K562 (cell line): Measurements from ENCODE around the gene CADM2. TPM values are rescaled to one million over a fixed set of nuclear protein-coding genes. Genes with fewer than 3 reads are reported as not detected.

Experiments used
- ATAC-seq: fragments of 200-7000 bp; cut with Tn5 transposase; 3 replicates; pipeline ENCODE4 v1.9.1; 2020; ENCODE audit warnings: moderate library complexity
- BruUV-seq: library from RNA; stranded (reverse); fragments of 400-500 nt; replicated peaks from 2 replicates; lab custom pipeline; 2021; lab: Mats Ljungman, UMichigan
- CTCF ChIA-PET: fragments of 300-600 bp; formaldehyde crosslinking; extraction: SDS; loops from one replicate; lab custom pipeline; 2021; ENCODE audit warnings: low intra/inter-chr PET ratio; lab: Yijun Ruan, JAX
- POLR2A ChIA-PET: fragments of 300-600, 350-650 bp; sonication (Branson Sonifier 250); formaldehyde crosslinking; extraction: SDS; loops from one replicate; lab custom pipeline; 2021; ENCODE audit warnings: antibody characterized with exemption, inconsistent platforms; lab: Yijun Ruan, JAX
- DNase-seq, 4 experiments: peaks; one replicate each; pipeline versions ENCODE4 v3.0.0 to v3.0.0-alpha.2; 2011 to 2018; ENCODE audit warnings: low spot score in 3 of 4, mixed read lengths in 3 of 4; ENCODE audit errors: extremely low read depth in 1 of 4
- FAIRE-seq: peaks from 2 replicates; lab custom pipeline; 2011; peaks lifted over from hg19 to GRCh38; lab: Jason Lieb, UNC
- H2AFZ ChIP-seq: 2 replicates; pipeline ENCODE4 v1.6.0; 2011; ENCODE audit warnings: low read depth, low read length, control low read depth, inconsistent platforms
- H3K27ac ChIP-seq: fragments of 200-600 bp; 3 replicates; pipeline ENCODE4 v1.8.0; 2011; ENCODE audit warnings: low read depth, mild to moderate bottlenecking, control low read depth, inconsistent platforms, low read length, moderate library complexity, mixed read lengths; ENCODE audit errors: extremely low read depth
- H3K27me3 ChIP-seq, 2 experiments: fragments of 300-600 bp in 1 of 2; 2 replicates in 1 of 2; 3 replicates in 1 of 2; pipeline versions ENCODE4 v1.6.0 to v1.8.0; 2011; ENCODE audit warnings: inconsistent platforms in 2 of 2, low read length in 2 of 2, mild to moderate bottlenecking in 1 of 2, mixed read lengths in 1 of 2, moderate library complexity in 1 of 2; ENCODE audit not compliant: control insufficient read depth in 2 of 2, insufficient read depth in 2 of 2
- H3K36me3 ChIP-seq: fragments of 300-600 bp; 3 replicates; pipeline ENCODE4 v1.8.0; 2011; ENCODE audit warnings: mild to moderate bottlenecking, low read length, inconsistent platforms; ENCODE audit not compliant: control insufficient read depth, insufficient read depth
- H3K4me1 ChIP-seq, 2 experiments: fragments of 200-600 bp in 1 of 2; replicated peaks in 1 of 2; 2 replicates in 1 of 2; 3 replicates in 1 of 2; pipeline versions ENCODE4 v1.5.1 to v1.8.0; 2011; ENCODE audit warnings: inconsistent platforms in 2 of 2, low read length in 2 of 2, mild to moderate bottlenecking in 1 of 2, mixed read lengths in 1 of 2, moderate library complexity in 1 of 2; ENCODE audit not compliant: control insufficient read depth in 2 of 2, insufficient read depth in 2 of 2
- H3K4me2 ChIP-seq: 2 replicates; pipeline ENCODE4 v1.6.1; 2011; ENCODE audit warnings: low read length, control low read depth, inconsistent platforms, mixed read lengths; ENCODE audit not compliant: insufficient read depth
- H3K4me3 ChIP-seq: fragments of 200-600 bp; sonication (generic), shearing (Covaris generic); 2 replicates; pipeline ENCODE4 v1.5.1; 2016; ENCODE audit warnings: control low read depth, inconsistent platforms
- H3K79me2 ChIP-seq: fragments of 200-600 bp; 3 replicates; pipeline ENCODE4 v1.8.0; 2011; ENCODE audit warnings: low read length, inconsistent platforms; ENCODE audit not compliant: control insufficient read depth, insufficient read depth
- H3K9ac ChIP-seq, 2 experiments: 2 replicates each; pipeline versions ENCODE4 v1.6.0 to v1.6.1; 2011; ENCODE audit warnings: low read depth in 2 of 2, low read length in 2 of 2, control low read depth in 1 of 2, inconsistent platforms in 1 of 2, mild to moderate bottlenecking in 1 of 2, mixed read lengths in 1 of 2; ENCODE audit not compliant: insufficient read depth in 1 of 2
- H3K9me1 ChIP-seq: one replicate; pipeline ENCODE4 v1.6.0; 2011; ENCODE audit warnings: inconsistent platforms, mild to moderate bottlenecking, low read length, moderate library complexity; ENCODE audit not compliant: control insufficient read depth, insufficient read depth
- H3K9me3 ChIP-seq: replicated peaks from 2 replicates; pipeline ENCODE4 v1.5.1; 2011; ENCODE audit warnings: low read depth, low read length, inconsistent platforms; ENCODE audit not compliant: control insufficient read depth, insufficient read depth
- H4K20me1 ChIP-seq: replicated peaks from 2 replicates; pipeline ENCODE4 v1.6.1; 2011; ENCODE audit warnings: low read length, inconsistent platforms, mixed read lengths; ENCODE audit not compliant: control insufficient read depth, insufficient read depth
- GABPB1 ChIP-seq: sonication (generic); formaldehyde crosslinking; IDR thresholded peaks from 2 replicates; pipeline ENCODE4 v1.8.0; 2022; ENCODE audit warnings: mild to moderate bottlenecking, missing genetic modification reagents
- KLF13 ChIP-seq: fragments of 450-650 bp; IDR thresholded peaks from 2 replicates; pipeline ENCODE4 v1.6.1; 2016; ENCODE audit warnings: missing genetic modification characterization, low read depth, mild to moderate bottlenecking, missing compliant biosample characterization, moderate library complexity, borderline replicate concordance
- PHF20 ChIP-seq: fragments of 450-650 bp; IDR thresholded peaks from 2 replicates; pipeline ENCODE4 v1.6.1; 2018; ENCODE audit not compliant: partially characterized antibody
- ZKSCAN1 ChIP-seq: fragments of 150-350 bp; IDR thresholded peaks from 2 replicates; pipeline ENCODE4 v1.6.1; 2016; ENCODE audit warnings: low read depth, low read length
- ZNF41 ChIP-seq: fragments of 250-450 bp; sonication (Bioruptor Pico); conservative IDR thresholded peaks from 2 replicates; pipeline ENCODE4 v1.4.0; 2020; ENCODE audit warnings: mild to moderate bottlenecking
- ZNF644 ChIP-seq: fragments of 200-800 bp; sonication (Bioruptor generic); IDR thresholded peaks from 2 replicates; pipeline ENCODE4 v1.6.1; 2016; ENCODE audit warnings: low read depth, missing genetic modification characterization, missing compliant biosample characterization
- WGBS: fragments of 100-300 bp; shearing (Covaris generic); methylation state at CpG from one replicate; pipeline ENCODE4 v1.1.6; 2016; ENCODE audit warnings: low coverage, mixed read lengths; ENCODE audit not compliant: insufficient coverage; ENCODE audit errors: missing lambda C conversion rate; 5-methylcytosine and 5-hydroxymethylcytosine counted together
- in situ Hi-C: fragments of 300-500 bp; cut with MboI; formaldehyde crosslinking; loops from 4 replicates; pipeline ENCODE4 v1.15.0; 2018; ENCODE audit warnings: inconsistent platforms, mixed read lengths
- intact Hi-C: fragments of 100-400 bp; cut with micrococcal nuclease; formaldehyde crosslinking; loops from 2 replicates; pipeline ENCODE4 v1.14.2; 2022
- polyA plus RNA-seq, 8 experiments: library from polyadenylated mRNA; depleted of rRNA in 4 of 8; stranded (reverse) in 5 of 8; unstranded in 3 of 8; fragments of >200 nt; fragmentation: Nextera tagmentation in 2 of 8; fragmentation: Illumina TruSeq in 1 of 8; extraction: Ambion mirVana in 2 of 8; extraction: Trizol in 1 of 8; gene quantifications; 2 replicates each; pipeline versions ENCODE4 v1.2.1 to v1.2.3, GENCODE V29; 2011 to 2014; ENCODE audit warnings: inconsistent platforms in 1 of 8, missing spikeins in 1 of 8
- total RNA-seq, 7 experiments: library from RNA; depleted of rRNA in 6 of 7; stranded (reverse); fragments of >200 nt in 6 of 7; fragmentation: Illumina TruSeq in 2 of 7; extraction: Trizol in 2 of 7; gene quantifications; 2 replicates each; pipeline versions ENCODE4 v1.2.1 to v1.2.3, GENCODE V29; 2011 to 2021; ENCODE audit warnings: low replicate concordance in 1 of 7
- TF ChIP-seq, protein P1 (sequence below), 2 experiments: fragments of 250-450 bp in 1 of 2; fragments of 450-650 bp in 1 of 2; sonication (Bioruptor Pico) in 1 of 2; IDR thresholded peaks; 2 replicates each; pipeline versions ENCODE4 v1.6.1 to v1.8.0; 2016 to 2021; ENCODE audit warnings: mild to moderate bottlenecking in 2 of 2, moderate library complexity in 2 of 2, missing compliant biosample characterization in 1 of 2, missing genetic modification characterization in 1 of 2
- TF ChIP-seq, protein P2 (sequence below): sonication (generic); formaldehyde crosslinking; IDR thresholded peaks from 2 replicates; pipeline ENCODE4 v1.8.0; 2022; ENCODE audit warnings: mild to moderate bottlenecking, missing genetic modification reagents

Gene CADM2
- total and polyA plus RNA-seq, 9 of the 15 experiments (the other 6 are each of a cell fraction or from before 2014, with no cell fraction given) = 0.11 to 3.2 (median 0.95) TPM

DNA sequence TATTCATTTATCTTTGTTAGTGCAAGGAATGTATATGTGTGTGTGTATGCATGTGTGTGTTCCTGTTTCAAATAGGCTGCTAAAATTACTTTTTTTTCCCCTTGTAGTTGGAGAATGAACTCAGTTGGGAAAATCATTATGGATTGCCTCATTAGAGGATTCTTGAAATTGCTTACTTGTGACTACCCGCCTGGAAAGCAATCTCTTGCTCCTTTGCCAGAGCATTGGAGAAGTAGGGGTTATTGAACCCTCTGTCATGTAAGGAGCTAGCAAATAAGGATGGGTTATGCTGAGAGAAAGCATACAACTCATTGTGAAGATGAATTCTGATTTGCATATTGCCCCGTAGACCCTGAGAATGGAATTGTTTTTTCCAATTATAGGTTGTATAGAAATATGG lies 474.5 kb downstream of the CADM2 start (continued):
- TF ChIP-seq, protein P1, sequence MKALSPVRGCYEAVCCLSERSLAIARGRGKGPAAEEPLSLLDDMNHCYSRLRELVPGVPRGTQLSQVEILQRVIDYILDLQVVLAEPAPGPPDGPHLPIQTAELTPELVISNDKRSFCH (CRISPR knock-in tag; IDR thresholded peaks at IDR 0.05) = no peak
- TF ChIP-seq, protein P1 (tag; IDR thresholded peaks at IDR 0.05) = no peak
- TF ChIP-seq KLF13 (tag) = no peak
- TF ChIP-seq, protein P2, sequence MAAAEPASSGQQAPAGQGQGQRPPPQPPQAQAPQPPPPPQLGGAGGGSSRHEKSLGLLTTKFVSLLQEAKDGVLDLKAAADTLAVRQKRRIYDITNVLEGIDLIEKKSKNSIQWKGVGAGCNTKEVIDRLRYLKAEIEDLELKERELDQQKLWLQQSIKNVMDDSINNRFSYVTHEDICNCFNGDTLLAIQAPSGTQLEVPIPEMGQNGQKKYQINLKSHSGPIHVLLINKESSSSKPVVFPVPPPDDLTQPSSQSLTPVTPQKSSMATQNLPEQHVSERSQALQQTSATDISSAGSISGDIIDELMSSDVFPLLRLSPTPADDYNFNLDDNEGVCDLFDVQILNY (CRISPR knock-in tag) = no peak
- TF ChIP-seq ZNF644 (tag) = no peak
- TF ChIP-seq ZNF41 = no peak
- no peak for TF ChIP-seq ZKSCAN1
- TF ChIP-seq PHF20 = no peak
- TF ChIP-seq GABPB1 (CRISPR knock-in tag) = no peak

DNA sequence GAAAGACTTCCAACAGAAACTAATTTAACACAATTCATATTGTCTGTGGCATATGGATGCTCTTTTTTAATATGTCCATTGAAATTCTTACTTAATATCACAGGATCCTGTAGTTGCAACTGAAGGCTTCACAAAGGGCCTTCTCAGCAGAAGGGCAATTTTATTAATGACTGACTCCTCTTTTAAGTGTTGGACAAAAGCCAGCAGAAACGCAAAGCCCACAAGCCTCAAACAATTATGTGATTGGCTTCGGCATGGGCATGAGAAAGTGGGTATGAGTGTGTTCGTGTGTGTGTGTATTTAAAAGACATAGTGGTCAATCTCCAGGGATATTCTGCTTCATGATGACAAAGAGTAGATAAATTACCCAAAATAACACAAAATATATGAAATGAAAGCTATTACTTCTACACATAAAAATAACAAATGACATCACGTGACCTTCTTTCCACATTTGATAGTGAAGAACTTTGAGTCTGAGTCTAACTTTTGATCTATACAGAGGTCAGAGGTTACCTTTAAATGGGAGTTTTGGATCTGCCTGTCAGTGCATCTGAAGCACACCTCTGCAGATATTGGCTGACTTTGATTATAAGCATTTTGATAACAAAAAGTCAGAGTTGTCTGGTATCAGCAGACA lies 496.9 kb downstream of the CADM2 start:
- Histone ChIP-seq H3K27me3 (no peaks in the 10 kb centered on the region), H4K20me1 (no peaks in the 10 kb centered on the region), H3K36me3 (no peaks in the 10 kb centered on the region), H3K9me1 (no peaks in the 10 kb centered on the region), H3K4me2 (no peak overlapping the region), H3K9me3 (no peaks in the 10 kb centered on the region), H3K4me3 (no peak overlapping the region), H3K4me1 (no peaks in the 10 kb centered on the region), H3K9ac (no peak overlapping the region), H3K27ac (no peak overlapping the region), H2AFZ (no peak overlapping the region), H3K79me2 (no peaks in the 10 kb centered on the region)
- ATAC-seq (no peak), FAIRE-seq (no peak), DNase-seq (no peak)
- 15% methylated on average over 4 of the region's 4 CpGs for WGBS
- no TSS peak for BruUV-seq
- intact Hi-C loops (no loop called here), in situ Hi-C loops (no loop called here)
- CTCF ChIA-PET = no interaction called here
- POLR2A ChIA-PET = no interaction called here
